Measurements from ENCODE around the gene NINL.

GRCh38 chr20:25547063-25547462 is 38.3 kb downstream of the NINL start:
- TF ChIP-seq CTCF (IDR thresholded peaks at IDR 0.05; ENCODE audit: insufficient read depth, low read length) = no peak
- no peak for TF ChIP-seq POLR2AphosphoS5 (IDR thresholded peaks at IDR 0.05; ENCODE audit: low read depth)
- no peak for TF ChIP-seq SPI1 (IDR thresholded peaks at IDR 0.05; ENCODE audit: borderline replicate concordance, low read depth)
- no peak for TF ChIP-seq GABPA (IDR thresholded peaks at IDR 0.05; ENCODE audit: low read depth)
- TF ChIP-seq, protein P1, sequence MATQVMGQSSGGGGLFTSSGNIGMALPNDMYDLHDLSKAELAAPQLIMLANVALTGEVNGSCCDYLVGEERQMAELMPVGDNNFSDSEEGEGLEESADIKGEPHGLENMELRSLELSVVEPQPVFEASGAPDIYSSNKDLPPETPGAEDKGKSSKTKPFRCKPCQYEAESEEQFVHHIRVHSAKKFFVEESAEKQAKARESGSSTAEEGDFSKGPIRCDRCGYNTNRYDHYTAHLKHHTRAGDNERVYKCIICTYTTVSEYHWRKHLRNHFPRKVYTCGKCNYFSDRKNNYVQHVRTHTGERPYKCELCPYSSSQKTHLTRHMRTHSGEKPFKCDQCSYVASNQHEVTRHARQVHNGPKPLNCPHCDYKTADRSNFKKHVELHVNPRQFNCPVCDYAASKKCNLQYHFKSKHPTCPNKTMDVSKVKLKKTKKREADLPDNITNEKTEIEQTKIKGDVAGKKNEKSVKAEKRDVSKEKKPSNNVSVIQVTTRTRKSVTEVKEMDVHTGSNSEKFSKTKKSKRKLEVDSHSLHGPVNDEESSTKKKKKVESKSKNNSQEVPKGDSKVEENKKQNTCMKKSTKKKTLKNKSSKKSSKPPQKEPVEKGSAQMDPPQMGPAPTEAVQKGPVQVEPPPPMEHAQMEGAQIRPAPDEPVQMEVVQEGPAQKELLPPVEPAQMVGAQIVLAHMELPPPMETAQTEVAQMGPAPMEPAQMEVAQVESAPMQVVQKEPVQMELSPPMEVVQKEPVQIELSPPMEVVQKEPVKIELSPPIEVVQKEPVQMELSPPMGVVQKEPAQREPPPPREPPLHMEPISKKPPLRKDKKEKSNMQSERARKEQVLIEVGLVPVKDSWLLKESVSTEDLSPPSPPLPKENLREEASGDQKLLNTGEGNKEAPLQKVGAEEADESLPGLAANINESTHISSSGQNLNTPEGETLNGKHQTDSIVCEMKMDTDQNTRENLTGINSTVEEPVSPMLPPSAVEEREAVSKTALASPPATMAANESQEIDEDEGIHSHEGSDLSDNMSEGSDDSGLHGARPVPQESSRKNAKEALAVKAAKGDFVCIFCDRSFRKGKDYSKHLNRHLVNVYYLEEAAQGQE (IDR thresholded peaks at IDR 0.05; ENCODE audit: insufficient replicate concordance, low read depth) = no peak

Measured in HL-60 (cell line).